ENCODE measurements around the gene KRT81. TPM values are rescaled to one million over a fixed set of nuclear protein-coding genes. Genes with fewer than 3 reads are reported as not detected.
"Not testable (repeated sequence)": the region's sequence is repeated elsewhere in the genome, so short reads cannot be mapped to it uniquely, and the experiment has no call there.

KRT81 gene
- total RNA-seq, 4 donors from 2014 or later, result not detected

DNA sequence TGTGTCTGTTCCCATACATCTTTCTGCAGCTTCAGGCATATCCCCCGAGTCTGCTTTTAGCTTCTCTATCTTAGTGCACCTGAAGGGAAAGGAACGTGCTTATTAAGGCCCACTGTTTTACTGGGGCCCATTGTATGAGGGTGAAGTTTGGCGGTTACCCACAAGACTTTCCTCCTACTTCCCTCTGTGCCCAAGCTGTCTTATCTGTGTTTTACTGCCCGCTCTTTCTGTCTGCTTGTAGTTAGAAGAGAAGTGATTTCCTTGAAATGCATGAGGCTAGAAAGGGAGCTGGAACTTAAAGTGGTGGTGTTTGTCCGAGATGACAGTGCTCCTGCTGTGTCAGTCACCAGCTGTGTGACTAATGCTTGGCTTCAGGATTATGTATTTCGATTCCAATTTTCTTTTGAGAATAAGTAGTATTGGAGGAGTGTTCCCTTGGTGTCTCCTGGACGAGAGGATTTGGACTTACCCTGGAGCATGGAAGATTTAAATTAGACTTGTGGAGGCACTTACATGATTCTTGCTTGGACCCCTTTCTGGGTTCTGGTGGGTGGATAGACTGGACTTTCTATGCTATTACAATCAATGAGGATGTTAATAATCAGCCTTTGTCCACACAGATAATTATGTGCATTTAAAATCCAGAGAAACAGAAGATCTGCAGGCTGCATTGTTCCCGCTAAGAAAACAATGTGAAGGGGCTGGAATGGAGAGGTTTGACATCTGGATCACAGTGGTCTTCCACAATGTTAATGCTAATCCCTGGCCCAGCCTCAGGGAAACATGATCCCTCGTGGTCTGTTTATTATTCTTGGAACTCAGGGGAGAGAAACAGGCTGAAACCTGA lies 30.8 kb downstream of the KRT81 start:
- Histone ChIP-seq H3K4me3 (no peak overlapping the region), H3K9me3 (no peaks in the 10 kb centered on the region), H3K36me3 (no peaks in the 10 kb centered on the region), H3K27ac (no peak overlapping the region), H3K4me1 (peaks cover 0 to 12% (median 4%) of the 10 kb centered on the region in 4 donors), H3K27me3 (peaks cover 0 to 57% of the 10 kb centered on the region in 2 donors)
- WGBS, 2 donors, result 74 to 77% methylated on average over 9 of the region's 9 CpGs
- no peak for DNase-seq (ENCODE audit: low spot score in 2 of 2)
- TF ChIP-seq POLR2A (IDR thresholded peaks at IDR 0.05), result no peak
- TF ChIP-seq EP300 (IDR thresholded peaks at IDR 0.05), result no peak
- TF ChIP-seq, protein P1, sequence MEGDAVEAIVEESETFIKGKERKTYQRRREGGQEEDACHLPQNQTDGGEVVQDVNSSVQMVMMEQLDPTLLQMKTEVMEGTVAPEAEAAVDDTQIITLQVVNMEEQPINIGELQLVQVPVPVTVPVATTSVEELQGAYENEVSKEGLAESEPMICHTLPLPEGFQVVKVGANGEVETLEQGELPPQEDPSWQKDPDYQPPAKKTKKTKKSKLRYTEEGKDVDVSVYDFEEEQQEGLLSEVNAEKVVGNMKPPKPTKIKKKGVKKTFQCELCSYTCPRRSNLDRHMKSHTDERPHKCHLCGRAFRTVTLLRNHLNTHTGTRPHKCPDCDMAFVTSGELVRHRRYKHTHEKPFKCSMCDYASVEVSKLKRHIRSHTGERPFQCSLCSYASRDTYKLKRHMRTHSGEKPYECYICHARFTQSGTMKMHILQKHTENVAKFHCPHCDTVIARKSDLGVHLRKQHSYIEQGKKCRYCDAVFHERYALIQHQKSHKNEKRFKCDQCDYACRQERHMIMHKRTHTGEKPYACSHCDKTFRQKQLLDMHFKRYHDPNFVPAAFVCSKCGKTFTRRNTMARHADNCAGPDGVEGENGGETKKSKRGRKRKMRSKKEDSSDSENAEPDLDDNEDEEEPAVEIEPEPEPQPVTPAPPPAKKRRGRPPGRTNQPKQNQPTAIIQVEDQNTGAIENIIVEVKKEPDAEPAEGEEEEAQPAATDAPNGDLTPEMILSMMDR (IDR thresholded peaks at IDR 0.05), result no peak

DNA sequence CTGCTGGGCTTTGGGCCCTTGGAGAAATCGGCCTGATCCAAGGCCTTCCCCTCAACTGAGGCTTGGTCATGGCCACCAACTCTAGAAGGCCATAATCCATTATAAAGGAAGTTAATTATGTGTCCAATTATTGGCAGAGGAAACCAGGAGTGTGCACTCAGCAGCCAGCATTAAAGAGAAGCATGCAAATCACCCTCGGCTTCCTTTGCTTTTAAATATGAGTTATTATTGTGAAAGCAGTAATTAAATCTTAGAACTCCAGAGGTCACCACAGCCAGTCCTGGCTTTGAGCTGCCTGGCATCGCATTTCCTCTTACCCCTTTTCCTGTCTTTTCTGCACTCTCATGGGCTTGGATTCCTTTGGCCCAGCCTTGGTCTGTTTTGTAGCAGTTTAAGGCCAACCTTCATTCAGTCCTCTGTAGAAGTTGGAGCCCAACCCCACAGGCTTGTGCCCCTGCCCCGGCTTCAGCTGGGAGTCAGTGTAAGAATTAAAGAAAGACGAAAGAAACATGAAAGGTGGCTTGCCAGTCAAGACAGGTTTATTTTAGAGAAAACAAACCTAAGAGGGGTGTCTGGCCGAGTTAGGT lies 31.6 kb downstream of the KRT81 start:
- DNase-seq (ENCODE audit: low spot score in 2 of 2), result no peak
- Histone ChIP-seq H3K4me1 (peaks cover 0 to 12% (median 4%) of the 10 kb centered on the region in 4 donors), H3K4me3 (no peak overlapping the region), H3K27me3 (peaks cover 0 to 66% of the 10 kb centered on the region in 2 donors), H3K9me3 (no peaks in the 10 kb centered on the region), H3K36me3 (no peaks in the 10 kb centered on the region), H3K27ac (no peak overlapping the region)
- 80 to 88% methylated on average over 6 of the region's 6 CpGs for WGBS, 2 donors
- no peak for TF ChIP-seq EP300 (IDR thresholded peaks at IDR 0.05)
- TF ChIP-seq, protein P1 (IDR thresholded peaks at IDR 0.05), result no peak
- no peak for TF ChIP-seq POLR2A (IDR thresholded peaks at IDR 0.05)

DNA sequence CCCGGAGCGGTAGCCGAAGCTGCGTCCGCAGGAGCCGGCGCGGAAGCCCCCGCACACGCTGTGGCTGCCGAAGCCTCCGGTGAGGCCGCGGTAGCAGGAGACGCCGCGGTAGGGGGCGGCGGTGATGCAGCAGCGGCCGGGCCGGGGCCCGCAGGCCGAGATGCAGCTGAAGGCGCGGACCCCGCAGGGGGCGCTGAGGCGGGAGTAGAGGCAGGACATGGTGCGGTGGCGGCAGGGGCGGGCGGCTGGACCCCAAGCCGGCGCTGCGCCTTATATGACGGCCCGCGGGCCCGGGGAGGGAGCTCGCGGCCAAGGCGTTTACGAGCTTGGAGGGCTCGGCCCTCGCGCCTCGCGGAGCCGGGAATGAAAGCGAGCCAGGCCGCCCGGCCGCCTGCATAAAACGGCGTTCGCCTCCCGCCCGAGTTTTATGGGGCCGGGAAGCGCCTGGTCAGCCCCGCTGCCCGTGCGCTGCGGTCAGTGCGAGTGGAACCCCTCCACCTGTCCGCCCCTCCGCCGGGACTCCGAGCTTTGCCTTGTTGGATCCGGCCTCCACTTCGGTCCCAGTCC lies 32.9 kb downstream of the KRT81 start:
- peaks cover 0 to 12% (median 4%) of the 10 kb centered on the region in 4 donors for H3K4me1 ChIP-seq
- no peaks in the 10 kb centered on the region for H3K9me3 ChIP-seq
- no peak overlapping the region for H3K27ac ChIP-seq
- H3K27me3 ChIP-seq, result peaks cover 0 to 67% of the 10 kb centered on the region in 2 donors
- WGBS, 2 donors, result 6 to 23% methylated on average over 4 to 47 of the region's 72 CpGs
- TF ChIP-seq POLR2A (IDR thresholded peaks at IDR 0.05) (no peak), EP300 (IDR thresholded peaks at IDR 0.05) (no peak)
- TF ChIP-seq, protein P1 (IDR thresholded peaks at IDR 0.05), result no peak
- H3K4me3 ChIP-seq, result peak overlapping the region in 1 of 4 donors; percentile 19
- no peaks in the 10 kb centered on the region for H3K36me3 ChIP-seq
- no peak for DNase-seq (ENCODE audit: low spot score in 2 of 2)

DNA sequence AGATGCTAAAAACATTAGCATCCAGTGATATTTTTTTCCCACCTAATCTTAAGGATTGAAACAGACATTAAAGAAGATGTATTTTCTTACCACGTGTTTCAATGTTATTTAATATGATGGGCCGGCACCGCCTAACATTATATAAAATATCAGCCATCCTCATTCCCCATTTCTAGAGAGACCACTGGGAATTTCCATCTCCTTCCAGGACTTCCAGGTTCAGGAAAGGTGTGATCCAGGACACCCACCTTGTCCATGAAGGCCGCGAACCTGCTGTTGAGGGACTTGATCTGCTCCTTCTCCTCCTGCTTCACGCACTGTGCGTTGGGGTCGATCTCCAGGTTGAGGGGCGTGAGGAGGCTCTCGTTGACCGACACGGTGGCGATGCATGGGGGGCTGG lies 33.4 kb downstream of the KRT81 start:
- H3K4me3 ChIP-seq; H3K9me3 ChIP-seq; H3K36me3 ChIP-seq; DNase-seq (ENCODE audit: low spot score in 2 of 2); H3K27ac ChIP-seq: not testable (repeated sequence)
- 43 to 69% methylated on average over 8 to 12 of the region's 13 CpGs for WGBS, 2 donors
- Histone ChIP-seq H3K4me1 (peaks cover 0 to 12% (median 4%) of the 10 kb centered on the region in 4 donors), H3K27me3 (peaks cover 0 to 62% of the 10 kb centered on the region in 2 donors)

DNA sequence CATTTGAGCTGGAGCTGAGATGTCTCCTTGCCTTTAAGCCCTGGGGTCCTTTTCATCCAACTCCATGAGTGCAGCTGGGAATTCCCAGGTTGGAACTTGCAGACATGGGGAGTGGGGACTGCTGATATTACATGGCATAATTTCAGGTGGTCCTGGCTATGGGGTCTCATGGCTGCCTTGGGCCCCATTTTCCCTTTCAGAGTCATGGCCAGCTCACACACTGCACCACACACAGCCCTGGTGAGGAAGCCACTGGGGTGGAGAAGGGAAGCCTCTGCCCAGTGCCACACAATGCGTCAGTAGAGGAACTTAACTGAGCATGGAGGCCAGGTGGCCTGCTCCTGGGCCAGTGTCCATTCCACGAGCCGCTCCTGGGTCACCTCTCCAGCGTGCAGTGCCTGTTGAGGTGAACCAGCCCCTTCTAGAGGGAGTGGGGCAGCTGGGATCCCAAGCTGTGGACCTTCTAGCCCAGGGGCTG lies 34.2 kb downstream of the KRT81 start:
- Histone ChIP-seq H3K36me3 (no peaks in the 10 kb centered on the region), H3K9me3 (no peaks in the 10 kb centered on the region), H3K4me3 (no peak overlapping the region), H3K4me1 (peaks cover 0 to 12% (median 4%) of the 10 kb centered on the region in 4 donors), H3K27ac (no peak overlapping the region), H3K27me3 (peaks cover 0 to 62% of the 10 kb centered on the region in 2 donors)
- WGBS, 2 donors, result 86 to 87% methylated on average over 4 of the region's 4 CpGs
- TF ChIP-seq POLR2A (IDR thresholded peaks at IDR 0.05), result no peak
- TF ChIP-seq, protein P1 (IDR thresholded peaks at IDR 0.05), result no peak
- TF ChIP-seq EP300 (IDR thresholded peaks at IDR 0.05), result no peak
- no peak for DNase-seq (ENCODE audit: low spot score in 2 of 2)
